ENCODE data around the gene NR0B2.
"Not testable (repeated sequence)": the region's sequence is repeated elsewhere in the genome, so short reads cannot be mapped to it uniquely, and the experiment has no call there.

Gene NR0B2, protein sequence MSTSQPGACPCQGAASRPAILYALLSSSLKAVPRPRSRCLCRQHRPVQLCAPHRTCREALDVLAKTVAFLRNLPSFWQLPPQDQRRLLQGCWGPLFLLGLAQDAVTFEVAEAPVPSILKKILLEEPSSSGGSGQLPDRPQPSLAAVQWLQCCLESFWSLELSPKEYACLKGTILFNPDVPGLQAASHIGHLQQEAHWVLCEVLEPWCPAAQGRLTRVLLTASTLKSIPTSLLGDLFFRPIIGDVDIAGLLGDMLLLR

DNA sequence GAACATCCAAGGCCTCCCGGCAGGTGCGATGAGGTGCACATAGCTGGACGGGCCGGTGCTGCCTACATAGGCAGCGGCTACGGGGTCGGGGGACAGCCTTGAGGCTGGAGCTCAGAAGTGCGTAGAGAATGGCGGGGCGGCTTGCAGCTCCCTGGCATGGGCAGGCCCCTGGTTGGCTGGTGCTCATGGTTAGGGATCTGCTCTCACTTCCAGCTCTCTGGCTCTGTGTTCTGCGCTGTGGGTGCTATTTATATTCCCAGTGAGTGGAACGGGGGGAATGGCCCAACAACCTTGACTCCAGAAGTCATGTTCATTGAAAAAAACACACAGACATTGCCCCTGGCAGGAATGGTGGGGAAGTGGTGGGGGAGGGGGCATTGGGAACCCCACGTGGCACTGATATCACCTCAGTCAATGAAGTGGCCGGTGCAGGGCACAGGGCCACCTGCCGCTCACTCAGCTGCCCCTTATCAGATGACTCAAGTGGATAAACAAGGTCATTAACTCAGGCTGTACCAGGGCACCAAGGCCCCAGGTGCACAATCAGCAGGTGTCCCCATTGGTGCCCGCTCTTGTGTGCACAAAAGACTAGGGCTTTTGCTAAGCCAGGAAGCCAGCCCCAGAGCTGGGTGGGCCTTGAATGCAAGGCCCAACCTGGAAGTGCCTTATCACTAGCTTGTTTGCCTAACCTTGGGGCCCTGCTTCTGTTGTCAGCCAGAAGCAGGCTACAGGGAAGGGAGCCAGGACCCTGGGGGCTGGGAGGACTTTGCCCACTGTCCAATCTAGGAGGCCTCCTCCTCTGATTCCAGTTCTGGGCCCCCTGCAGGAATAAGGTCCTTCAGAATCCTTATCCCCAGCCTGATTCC is at the start of gene NR0B2:
Gene NR0B2 (minus strand): TSS at position 222 of the 866 bp plus-strand sequence. CDS start 35 bp downstream, at position 187.
- DNase-seq (ENCODE audit: low read depth in 4 of 4, low spot score in 1 of 4) = no peak

DNA sequence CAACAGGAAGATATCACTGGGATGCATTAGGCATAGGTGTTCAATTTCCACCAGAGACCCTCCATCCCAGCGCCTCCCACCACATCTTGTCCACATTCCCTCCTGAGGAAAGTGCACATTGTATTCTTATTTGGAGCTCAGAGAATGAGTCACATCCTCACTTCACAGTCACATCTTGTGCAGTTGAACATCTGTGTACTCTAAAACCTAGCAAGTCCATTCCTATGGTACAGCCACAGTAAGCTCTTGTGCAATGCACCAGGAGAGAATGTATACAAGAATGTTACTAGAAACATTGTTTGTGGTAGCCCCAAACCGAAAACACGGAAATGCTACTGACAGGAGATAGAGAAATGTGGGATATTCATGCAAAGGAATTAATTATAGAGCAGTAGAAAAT is 48.1 kb upstream of the NR0B2 start:
- DNase-seq (ENCODE audit: low read depth in 4 of 4, low spot score in 1 of 4) = no peak

DNA sequence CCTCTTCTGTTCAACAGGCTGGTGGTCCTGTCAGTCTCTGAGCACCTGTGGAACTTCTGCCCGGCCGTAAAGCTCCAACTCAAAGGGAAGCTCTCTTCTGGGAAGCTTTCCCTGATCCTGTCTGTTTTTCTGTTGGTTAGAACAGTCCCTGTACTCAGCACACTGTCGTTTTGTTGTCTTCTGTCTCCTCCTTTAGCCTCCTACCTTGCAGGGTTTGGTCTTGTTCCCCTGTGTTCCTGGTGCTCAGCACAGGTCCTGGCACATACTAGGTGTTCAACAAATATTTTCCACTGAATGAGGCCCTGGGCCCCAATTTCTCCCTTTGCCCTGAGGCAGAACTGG is 46.8 kb upstream of the NR0B2 start:
- no peak for DNase-seq (ENCODE audit: low read depth in 4 of 4, low spot score in 1 of 4)

DNA sequence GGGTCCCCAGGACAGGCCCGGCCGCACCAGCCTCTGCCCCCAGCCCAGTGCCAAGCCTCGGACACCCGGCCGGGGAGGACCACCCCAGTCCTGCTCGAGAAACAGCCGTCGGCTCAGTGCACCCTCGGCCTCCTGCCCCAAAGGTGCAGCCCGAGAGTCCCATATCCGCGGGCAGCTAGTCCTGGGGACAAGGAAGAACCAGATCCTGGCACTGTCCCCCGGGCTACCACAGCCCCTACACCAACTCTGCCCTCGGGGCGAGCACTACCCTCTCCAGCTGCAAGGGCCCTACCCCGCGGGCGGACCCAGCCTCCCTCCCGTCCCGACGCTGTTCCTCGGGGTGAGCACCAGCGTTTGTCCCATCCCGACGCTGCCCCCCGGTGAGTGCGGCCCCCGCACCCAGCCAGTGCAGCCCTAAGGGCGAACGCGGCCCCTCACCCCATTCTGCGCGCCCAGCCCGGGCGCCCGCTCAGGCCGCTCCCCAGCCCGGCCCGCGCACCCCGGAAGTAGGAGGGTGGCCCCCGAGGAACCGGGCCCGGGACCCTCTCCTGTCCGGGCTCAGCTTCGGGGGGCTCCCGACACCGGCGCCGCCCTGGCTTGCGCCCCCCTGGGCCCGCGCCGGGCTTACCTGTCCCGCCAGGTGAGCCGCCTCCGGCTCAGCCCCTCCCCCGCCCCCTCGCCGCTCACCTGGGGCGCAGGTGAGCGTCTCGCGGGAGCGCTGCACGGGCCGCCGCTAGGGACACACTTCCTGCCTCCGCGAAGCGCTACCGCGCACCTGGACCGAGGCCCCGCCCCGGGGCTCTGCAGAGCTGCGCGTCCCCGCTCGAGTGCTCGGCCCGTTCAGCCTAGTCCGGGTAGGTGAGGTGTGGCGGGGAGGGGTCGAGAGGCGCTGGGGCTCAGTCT is 46.2 kb upstream of the NR0B2 start, which contains the start of gene KDF1:
Gene KDF1 (minus strand): TSS at position 747 of the 903 bp plus-strand sequence. CDS start 8,088 bp downstream, outside the sequence.
- DNase-seq (ENCODE audit: low read depth in 4 of 4, low spot score in 1 of 4) = peak in 2 of 4 experiments; percentile 11 to 18

DNA sequence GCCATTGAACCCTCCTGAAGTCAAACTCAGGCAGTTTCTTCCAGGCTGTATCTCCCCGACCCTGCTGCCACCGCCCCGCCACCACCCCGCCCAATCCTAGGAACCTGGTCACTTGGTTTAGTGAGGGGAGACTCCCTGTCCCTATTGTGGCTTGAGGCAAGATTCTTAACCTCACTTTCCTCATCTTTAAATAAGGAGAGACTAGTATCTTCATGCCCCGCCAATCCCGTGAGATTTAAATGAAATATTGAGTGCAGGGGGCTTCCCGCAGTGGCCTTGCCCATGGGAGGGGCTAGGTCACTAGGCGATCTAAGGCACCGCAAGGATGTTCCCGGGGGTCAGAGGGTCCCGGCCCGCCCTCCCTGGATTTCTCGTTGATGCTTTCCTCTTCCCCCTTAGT is 45.5 kb upstream of the NR0B2 start:
- no peak for DNase-seq (ENCODE audit: low read depth in 4 of 4, low spot score in 1 of 4)

DNA sequence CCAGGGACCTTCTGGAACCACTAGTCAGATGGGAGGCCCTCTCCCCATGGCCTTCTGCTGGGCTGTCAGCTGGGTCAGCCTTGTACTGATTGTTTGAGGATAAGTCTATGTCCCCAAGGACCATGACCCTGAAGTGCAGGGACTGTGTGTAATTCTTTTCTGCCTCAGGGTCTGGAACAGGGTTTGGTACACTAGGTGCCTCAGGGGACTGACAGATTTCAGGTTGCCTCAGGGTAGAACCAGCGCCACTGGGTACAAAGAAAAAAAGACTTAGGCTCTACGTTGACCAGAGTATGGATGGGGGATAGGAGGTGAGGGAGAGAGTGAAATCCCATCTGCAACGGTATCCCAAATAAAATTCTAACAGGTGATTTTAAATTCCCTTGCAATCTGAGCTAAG is 43.5 kb upstream of the NR0B2 start:
- DNase-seq (ENCODE audit: low read depth in 4 of 4, low spot score in 1 of 4) = no peak

DNA sequence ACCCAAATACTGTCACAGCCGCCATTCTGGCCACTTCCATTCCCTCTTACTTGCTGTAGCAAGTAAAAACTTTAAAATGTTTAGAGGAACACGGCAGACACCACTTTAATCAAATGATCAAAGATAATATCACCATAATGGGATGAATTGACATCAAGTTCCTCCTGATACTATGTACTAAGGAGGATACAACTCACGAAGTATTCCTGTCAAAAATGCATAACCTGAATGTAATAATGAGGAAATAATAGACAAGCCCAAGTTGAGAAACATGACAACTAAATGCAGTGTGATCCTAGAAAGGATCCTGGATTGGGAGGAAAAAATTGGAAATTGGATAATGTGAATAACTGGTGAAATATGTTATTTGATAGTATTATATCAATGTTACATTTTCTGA is 42.5 kb upstream of the NR0B2 start:
- no peak for DNase-seq (ENCODE audit: low read depth in 4 of 4, low spot score in 1 of 4)

DNA sequence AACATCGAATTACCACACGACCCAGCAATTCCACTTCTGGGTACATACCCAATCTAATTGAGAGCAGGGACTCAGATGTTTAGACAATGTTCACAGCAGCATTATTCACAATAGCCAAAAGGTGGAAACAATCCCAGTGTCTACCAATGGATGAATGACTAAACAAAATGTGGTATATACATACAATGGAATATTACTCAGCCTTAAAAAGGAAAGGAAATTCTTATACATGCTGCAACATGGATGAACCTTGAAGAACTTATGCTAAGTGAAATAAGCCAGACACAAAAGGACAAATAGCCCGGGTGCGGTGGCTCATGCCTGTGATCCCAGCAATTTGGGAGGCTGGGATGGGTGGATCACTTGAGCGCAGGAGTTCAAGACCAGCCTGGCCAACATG is 39.6 kb upstream of the NR0B2 start:
- DNase-seq (ENCODE audit: low read depth in 4 of 4, low spot score in 1 of 4) = no peak

DNA sequence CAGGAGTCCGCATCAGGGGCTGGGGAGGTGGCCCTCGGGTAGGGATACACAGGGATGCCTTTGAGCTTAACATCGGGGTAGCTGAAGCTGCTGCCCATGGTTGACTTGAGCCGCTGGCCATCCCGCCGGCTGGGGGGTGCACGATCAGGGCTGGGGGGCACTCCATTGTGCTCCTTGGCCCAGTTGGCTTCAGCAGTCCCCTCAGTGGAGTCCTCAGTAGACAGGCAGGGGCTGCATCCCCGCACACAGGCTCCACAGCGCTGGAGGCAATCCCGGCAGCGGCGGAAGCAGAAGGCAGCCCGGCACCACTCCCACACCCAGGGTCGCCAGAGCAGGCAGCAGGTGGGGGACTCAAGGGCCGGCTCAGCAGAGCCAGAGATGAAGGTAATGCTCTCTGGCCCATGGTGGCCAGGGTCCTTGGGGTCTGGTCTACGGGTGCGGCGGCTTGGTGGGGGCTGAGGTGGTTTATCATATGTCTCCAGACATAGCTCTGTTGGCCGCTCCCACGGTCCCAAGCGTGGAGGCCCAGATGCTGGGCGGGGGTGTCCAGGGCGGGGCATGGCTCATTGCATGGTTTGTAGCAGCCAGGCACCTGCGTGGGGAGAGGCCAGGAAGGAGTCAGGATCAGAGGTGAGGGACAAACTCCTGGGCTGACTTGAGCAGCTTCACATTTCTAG is 38.2 kb upstream of the NR0B2 start:
- no peak for DNase-seq (ENCODE audit: low read depth in 4 of 4, low spot score in 1 of 4)

DNA sequence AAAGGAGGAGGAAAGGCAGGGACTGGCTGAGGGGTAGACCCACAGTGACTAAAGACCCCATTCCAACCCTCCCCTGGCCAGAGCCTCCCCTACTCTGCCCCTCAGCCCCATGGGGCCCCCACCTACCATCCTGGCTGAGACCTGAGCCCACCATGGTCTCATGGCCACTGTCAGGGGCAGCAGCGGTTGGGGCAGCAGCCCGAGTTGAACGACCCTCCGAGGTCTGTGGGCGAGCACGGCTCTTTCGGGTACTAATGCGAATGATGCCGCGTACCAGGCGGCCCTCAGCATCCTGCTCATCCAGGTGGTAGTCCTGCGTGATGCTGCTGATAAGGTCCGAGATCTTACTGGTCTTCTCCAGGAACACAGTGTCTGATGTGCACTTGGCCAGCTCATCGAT is 37.4 kb upstream of the NR0B2 start:
- DNase-seq (ENCODE audit: low read depth in 4 of 4, low spot score in 1 of 4) = no peak

DNA sequence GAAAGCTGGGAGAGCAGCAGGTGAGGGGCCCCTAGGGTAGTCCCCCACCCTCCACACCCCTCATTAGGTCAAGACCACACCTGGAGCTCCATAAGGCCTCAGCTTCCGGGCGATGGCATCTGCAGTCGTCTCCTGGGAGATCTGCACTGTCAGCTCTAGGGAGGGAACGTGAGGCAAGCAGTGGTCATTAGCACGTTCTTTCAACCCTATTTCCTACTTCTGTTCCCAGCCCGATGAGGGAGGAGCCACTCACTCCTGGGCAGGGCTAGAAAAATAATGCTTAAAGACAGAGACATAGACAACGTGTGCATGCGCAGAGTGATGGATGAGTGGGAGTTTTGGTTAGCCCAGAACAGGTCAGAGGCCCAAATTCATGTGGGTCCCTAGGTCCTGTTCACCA is 36.8 kb upstream of the NR0B2 start:
- DNase-seq (ENCODE audit: low read depth in 4 of 4, low spot score in 1 of 4) = no peak

DNA sequence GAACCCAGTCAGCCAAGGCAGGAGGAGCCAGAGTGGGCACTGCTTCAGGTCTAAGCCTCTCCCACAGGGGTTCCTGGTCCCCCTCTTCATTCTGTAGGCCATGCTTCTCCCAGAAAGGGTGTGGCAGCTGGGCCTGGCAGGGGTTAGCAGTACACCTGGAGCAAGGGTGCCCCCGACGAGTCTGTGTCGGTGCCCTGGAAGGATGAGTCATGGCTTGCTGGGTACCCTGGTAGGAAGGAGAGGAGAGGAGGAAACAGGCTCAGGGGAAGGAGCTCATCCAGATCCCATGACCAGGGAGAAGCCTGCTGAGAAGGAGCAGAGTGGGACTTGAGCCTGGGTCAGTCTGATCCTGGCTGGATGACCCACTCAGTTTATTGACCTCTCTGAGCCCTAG is 36.1 kb upstream of the NR0B2 start:
- DNase-seq (ENCODE audit: low read depth in 4 of 4, low spot score in 1 of 4) = no peak

DNA sequence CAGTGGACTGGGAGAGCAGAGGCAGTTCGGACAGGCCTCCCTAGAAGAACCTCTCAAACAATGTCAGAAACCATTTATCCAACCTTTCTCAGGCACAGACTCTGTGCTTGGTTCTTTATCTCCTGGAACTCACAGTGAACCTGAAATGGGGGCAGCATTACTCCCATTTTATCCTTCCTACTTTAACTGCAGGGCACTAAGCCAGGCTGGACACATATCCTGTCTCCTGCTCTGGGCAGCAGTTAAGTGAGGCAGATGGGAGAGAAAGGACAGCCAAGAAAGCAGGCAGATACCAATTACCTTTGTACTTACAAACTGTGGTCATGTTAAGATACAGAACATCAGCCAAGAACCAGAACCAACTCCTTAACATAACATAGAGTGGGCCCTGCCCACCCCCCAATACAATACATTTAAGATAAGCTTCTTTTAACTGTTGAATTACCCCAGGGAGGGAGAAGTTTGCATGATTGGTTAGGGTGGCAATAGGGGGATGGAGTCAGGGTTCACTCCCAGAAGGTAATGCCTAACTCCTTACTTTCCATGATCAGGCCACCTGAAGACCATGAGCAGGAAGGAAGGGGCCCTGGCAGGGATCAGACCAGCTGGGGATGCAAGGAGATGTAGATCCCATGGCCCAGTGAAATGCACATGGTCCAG is 35.6 kb upstream of the NR0B2 start:
- DNase-seq (ENCODE audit: low read depth in 4 of 4, low spot score in 1 of 4) = no peak

DNA sequence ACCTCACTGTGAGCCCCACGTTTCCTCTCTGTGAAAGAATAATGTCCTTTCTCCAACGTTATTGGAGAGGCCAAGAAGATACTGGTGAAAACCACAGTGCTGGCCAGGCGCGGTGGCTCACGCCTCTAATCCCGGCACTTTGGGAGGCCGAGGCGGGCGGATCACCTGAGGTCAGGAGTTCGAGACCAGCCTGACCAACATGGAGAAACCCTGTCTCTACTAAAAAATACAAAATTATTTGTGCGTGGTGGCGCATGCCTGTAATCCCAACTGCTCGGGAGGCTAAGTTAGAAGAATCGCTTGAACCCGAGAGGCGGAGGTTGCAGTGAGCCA is 34.9 kb upstream of the NR0B2 start:
- DNase-seq (ENCODE audit: low read depth in 4 of 4, low spot score in 1 of 4) = not testable (repeated sequence)

DNA sequence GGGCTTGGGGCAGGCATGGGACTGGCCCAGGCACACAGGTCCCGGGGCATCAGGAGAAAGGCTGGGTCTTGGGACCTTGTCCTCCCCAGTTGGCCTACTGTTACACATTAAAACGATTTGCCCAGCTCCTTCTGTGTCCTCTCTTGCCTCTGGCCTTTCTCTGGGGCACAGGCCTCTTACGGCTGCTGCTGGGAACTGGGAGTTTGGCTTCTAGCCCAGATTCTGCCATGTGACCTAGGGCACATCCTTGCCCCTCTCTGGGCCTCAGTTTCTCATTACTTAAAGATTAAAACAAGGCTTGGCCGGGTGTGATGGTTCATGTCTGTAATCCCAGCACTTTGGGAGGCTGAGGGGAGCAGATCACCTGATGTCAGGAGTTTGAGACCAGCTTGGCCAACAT is 32.5 kb upstream of the NR0B2 start:
- no peak for DNase-seq (ENCODE audit: low read depth in 4 of 4, low spot score in 1 of 4)

DNA sequence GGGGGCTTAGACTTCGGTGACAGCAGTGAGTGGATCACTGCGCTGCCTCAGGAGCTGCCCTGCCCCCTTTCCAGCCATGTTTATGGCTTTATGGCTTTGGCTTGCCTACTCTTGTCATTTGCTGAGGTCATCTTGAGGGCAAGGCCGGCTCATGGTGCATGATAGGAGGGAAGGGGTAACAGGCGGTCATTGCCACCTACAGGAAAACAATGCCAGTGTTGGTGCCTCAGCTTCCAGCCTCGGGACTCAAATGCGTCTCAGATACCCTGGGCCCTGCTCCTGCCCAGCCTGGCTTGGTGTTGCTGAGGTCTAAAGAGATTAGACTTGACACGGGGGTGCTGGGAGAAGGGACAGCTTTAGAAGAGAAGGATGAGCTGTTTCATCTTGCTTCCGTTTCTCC is 32.0 kb upstream of the NR0B2 start:
- no peak for DNase-seq (ENCODE audit: low read depth in 4 of 4, low spot score in 1 of 4)

DNA sequence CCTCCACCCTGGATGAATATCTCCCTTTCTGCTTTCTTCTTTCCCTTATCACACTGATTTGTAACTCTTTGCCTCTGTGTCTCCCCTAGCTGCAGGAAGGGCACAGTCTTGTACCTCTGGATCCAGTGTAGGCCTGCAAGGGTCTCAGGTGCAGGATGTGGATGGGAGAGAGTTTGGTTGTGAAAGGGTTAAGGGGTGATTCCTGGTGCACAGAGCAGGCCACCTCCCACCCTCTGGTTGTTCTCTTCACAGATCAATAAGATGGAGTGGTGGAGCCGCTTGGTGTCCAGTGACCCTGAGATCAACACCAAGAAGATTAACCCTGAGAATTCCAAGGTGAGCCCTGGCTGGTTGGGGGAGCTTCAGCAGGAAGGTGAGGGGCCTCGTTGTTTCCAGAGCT is 31.4 kb upstream of the NR0B2 start:
- DNase-seq (ENCODE audit: low read depth in 4 of 4, low spot score in 1 of 4) = no peak

DNA sequence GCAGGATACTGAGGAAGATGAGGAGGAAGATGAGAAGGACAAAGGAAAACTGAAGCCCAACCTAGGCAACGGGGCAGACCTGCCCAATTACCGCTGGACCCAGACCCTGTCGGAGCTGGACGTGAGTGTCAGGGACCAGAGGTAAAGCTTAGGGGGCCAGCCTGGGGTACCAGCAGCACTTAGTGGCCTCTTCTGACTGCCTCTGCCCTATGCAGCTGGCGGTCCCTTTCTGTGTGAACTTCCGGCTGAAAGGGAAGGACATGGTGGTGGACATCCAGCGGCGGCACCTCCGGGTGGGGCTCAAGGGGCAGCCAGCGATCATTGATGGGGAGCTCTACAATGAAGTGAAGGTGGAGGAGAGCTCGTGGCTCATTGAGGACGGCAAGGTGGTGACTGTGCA is 28.9 kb upstream of the NR0B2 start:
- DNase-seq (ENCODE audit: low read depth in 4 of 4, low spot score in 1 of 4) = no peak

DNA sequence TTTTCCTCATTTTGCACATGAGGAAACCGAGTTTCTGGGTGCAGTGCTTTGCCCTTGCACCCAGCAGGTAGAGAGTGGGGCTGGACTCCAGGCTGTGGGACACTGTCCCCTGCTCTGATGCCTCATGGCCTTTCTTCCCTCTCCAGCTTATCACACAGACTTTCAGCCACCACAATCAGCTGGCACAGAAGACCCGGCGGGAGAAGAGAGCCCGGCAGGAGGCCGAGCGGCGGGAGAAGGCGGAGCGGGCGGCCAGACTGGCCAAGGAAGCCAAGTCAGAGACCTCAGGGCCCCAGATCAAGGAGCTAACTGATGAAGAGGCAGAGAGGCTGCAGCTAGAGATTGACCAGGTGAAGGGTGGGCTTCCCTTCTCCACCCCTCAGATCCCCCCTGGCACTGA is 27.5 kb upstream of the NR0B2 start:
- DNase-seq (ENCODE audit: low read depth in 4 of 4, low spot score in 1 of 4) = no peak

DNA sequence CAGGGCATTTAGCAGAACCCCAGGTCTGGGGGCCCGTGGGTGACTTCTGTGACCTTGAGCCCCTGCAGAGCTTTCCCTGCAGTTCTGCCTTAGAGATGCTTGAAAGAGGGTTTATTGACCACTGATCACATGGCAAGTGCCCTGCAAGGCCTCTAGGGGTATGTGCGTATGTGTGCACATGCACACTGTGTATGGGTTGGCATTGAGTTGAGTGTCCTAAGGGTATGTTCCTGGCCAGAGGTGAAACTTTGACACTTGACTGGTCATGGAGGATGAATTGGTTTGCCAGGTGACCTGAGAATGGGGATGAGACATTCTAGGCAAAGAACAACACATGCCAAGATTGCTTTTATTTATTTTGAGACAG is 24.9 kb upstream of the NR0B2 start:
- no peak for DNase-seq (ENCODE audit: low read depth in 4 of 4, low spot score in 1 of 4)

Measured in stimulated activated CD4-positive, alpha-beta T cell treated with anti-CD3 and anti-CD28 coated beads, Interleukin-1b, Interleukin-23, amount 100 ng/mL, for 24 hours (primary cell).